GM21381 (cell line): ENCODE results near the gene NXPH2.
A peak's percentile ranks its signal among the peaks of the same experiment; 100 is the strongest.
"Not testable (repeated sequence)": the region's sequence is repeated elsewhere in the genome, so short reads cannot be mapped to it uniquely, and the experiment has no call there.

ENCODE experiments used
- ATAC-seq: cut with Tn5 transposase; IDR thresholded peaks from one replicate; pipeline ENCODE4 v1.9.1; 2021; ENCODE audit warnings: mild to moderate bottlenecking, moderate library complexity; ENCODE audit not compliant: unreplicated experiment

Gene NXPH2

DNA sequence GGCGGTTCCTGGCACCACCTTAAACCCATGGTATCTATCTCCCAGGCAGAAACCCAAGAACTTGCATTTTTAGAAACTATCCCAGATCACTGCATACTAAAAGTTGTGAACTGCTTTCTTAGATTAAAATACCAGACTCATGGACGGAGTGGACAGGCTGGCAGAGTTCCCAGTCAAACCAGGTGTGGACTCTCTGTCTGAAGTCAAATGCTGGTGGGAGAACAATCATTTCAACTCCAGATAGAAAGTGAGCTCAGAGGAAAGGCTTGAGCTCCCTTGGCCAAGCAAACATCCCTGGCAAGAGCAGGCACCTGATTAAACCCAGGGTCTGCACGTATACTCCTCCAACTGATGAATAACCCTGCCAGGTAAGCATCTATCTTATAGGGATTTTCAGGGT lies 19.5 kb downstream of the NXPH2 start:
- ATAC-seq = no peak

DNA sequence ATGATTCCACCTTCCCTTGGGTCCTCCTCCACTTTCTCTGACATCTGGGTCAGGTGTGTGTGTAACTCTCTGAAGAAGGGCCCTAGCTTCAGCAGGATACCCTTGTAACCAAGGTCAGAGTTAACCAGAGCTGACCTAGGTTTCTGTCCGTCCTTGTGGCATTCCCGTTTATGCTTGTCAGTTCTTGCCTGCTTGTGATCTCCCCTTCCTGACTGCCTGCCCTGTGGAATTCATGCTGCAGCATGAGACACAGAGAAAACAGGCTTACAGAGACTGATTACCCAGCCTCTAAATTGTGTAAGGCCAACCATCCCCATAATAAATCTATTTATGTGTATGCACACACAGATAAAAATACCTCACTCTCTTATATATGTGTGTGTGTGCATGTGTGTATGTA lies 22.8 kb downstream of the NXPH2 start:
- ATAC-seq = no peak

DNA sequence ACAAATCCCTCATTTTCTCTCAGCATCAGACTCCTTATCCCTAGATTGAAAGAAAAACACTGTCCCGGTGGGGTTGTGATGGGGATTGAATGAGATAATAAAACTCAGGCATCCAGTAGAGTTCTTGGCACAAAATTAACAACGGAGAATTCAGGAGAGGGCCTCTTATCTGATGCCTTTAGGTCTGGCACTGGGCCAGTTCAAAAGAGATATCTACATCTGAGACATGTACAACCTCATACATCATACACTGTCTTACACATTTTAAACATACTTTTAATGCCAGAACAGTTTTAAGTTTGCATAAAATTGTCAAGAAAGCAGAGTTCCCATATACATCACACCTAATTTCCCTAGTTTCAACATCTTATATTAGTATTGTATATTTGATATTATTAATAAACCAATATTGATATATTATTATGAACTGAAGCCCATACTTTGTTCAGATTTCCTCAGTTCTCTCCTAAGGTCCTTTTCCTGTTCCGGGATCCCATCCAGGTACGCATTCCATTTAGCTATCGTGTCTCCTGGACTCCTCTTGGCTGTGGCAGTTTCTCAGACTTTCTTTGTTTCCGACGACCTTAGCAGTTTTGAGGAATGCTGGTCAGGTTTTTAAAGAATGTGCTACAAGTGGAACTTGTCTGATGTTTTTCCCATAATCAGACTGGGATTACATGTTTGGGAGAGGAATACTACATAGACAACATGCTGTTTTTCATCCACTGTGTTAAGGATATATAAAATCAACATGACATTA lies 27.8 kb downstream of the NXPH2 start:
- ATAC-seq = no peak

DNA sequence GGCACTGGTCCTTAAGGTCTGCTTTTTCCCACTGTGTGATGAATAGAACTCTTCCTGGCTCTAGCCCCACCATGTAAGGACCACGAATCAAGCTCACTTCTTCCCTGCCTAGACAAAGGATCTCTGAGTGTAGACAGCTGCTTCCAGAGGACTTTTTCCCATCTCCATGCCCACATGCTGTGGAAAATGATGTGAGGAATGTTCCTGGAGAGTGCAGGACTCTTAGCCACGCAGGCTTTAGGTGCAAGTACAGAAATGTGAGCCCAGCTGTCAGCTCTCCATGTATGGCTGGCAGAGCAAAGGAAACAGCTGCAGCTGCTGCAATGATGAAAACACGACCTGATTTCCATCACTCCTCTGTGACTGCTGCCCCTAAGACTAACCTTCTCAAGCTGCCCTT lies 35.5 kb downstream of the NXPH2 start:
- no peak for ATAC-seq

DNA sequence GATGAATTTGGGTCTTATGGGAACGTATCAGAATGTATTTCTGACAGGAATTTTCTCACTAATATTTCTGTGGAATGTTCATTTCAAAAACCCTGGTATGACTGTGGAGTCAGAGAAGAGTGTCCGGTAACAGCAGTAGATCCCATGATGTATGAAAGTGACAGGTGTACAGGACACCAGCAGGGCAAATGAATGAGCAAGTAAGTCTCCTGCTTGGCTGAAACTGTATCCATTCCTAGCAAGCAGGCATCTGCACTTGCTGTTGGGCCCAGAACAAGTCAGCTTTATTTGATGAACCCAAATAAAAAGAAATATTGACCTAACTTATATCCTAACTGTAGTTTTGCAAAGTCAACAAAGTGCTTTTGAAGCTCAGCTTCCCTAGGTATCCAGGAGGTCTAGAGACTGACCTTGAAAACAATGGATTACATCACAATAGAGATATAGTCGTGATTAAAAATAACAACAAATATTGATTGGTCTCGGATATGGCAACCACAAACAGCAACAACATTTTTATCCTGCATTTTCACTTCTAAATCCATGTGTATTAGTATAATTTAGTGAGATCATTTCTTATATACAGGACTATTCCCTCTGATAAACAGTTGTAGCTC lies 37.6 kb downstream of the NXPH2 start:
- ATAC-seq = no peak

DNA sequence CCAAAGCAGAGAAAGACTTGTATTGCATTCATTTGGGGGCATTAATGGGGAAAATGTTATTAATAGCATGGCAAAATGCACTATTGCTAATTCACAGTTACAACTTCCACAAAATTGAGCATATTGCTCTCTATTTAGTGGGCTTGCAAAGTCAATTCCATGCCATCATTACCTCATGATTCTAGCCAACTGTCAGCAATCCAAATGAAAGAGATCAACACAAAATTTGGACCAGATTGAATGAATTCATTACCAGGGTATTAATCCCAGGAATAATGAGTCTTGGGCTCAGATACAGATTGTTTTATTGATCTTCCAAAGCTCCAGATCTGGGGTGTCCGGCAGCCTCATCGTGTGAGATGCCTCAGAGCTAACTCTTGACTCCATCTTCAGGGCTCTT lies 38.3 kb downstream of the NXPH2 start:
- ATAC-seq = no peak

DNA sequence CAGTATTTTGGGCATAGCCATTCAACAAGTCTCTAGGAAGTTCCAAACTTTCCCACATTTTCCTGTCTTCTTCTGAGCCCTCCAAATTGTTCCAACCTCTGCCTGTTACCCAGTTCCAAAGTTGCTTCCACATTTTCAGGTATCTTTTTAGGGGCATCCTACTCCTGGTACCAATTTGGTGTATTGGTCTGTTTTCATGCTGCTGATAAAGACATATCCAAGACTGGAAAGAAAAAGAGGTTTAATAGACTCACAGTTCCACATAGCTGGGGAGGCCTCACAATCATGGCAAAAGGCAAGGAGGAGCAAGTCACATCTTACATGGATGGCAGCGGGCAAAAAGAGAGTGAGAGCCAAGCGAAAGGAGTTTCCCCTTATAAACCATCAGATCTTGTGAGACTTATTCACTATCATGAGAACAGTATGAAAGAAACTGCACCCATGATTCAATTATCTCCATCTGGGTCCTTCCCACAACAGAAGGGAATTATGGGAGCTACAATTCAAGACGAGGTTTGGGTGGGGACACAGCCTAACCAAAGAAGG lies 43.1 kb downstream of the NXPH2 start:
- ATAC-seq = not testable (repeated sequence)

DNA sequence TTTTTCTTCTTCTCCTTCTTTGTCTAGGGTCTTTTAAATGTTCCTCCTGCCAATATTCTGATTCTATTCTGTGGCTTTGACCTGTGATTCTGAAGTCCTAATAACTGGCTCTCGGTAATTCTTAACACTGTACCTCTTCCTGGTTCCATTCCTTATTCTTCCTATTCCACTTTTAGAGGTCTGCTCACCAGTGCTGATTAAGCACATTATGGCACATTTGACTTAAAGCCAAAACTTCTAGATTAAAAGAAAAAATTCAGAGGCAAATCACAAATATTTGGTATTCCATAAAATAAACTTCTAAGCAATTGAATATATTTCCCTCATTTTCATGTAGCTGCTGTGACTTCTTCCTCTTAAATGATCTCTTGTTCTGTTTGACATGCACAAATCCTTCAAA lies 47.5 kb downstream of the NXPH2 start:
- ATAC-seq = no peak

DNA sequence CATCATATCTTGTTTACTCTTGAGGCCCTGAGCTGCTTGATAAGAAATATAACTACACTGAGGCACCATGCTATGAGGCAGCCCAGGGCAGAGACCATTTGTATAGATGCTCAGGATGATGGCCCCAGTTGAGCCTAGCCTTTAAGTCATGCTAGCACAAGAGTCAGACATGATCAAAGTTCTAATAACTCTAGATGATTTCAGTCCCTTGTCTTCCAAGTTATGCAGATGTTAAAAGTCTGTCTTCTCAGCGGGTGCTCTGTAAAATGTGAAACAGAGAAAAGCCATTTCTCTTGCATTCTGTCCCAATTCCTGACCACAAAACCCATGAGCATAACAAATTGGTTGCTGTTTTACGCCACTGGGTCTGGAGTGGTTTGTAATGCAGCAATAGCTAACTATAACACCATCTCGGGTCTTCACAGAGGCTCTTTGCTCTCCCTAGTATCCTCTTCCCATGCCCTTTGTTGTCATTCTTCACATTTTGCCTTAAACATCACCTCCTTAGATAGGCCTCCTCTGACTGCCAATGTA lies 49.6 kb downstream of the NXPH2 start:
- peak; percentile 55 for ATAC-seq

DNA sequence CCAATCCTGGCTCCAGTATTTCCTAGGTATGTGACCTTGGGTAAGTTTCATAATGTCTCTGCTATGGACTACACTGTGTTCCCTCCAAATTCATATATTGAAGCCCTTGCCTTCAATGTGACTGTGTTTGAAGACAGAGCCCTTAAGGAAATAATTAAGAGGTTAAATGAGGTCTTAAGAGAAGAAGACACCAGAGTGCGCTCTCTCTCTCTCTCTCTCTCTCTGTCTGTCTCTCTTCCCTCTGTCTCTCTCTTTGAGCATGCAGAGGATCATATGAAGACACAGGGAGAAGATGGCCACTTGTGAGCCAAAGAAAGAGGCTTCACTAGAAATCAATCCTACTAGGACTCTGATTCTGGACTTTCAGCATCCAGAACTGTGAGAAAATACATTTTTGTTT lies 52.2 kb downstream of the NXPH2 start:
- ATAC-seq = no peak

DNA sequence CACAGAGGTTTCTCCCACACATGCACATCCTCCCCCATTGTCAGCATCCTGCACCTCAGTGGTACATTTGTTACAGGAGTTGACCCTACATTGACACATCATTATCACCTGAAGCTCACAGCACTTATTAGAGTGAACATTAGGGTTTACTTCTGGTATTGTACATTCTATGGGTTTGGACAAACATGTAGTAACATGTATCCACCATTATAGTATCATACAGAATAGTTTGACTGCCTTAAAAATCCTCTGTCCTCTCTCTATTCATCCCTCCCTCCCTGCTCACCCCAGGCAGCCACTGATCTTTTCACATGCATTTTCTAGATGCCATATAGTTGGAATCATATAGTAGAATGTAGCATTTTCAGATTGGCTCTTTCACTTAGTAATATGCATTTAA lies 53.5 kb downstream of the NXPH2 start:
- ATAC-seq = no peak

DNA sequence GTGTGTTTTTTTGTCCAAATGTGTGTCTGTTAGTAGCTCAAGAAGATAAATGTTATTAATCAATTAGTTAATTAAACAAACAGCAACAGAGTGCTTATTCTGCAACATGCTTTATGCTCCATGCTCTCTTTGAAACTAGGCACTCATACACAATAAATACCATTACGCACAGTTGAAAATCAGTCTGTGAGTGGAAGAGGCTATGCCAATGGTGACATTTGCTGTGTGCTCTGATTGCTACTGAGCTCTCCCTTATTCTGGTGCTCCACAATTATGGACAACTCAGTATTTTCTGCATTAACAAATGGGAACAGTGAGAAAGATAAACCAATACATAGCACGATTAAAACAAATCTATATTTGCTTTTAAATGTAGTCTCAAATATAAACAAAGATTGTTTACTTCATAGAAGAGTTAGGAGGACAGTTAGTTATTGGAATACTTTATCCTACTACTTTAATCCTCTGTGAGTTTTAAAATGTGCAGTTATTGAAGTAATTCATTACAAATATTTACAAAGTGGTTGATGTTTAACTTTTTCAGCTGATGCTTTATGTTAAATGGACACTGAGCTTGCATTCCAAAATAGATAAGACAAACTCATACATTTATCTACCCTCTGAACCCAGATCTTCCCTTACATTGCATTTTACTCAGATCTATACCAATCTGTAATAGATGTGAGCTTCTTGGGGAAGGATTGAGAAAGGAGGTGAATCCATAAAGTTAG lies 55.3 kb downstream of the NXPH2 start:
- no peak for ATAC-seq

DNA sequence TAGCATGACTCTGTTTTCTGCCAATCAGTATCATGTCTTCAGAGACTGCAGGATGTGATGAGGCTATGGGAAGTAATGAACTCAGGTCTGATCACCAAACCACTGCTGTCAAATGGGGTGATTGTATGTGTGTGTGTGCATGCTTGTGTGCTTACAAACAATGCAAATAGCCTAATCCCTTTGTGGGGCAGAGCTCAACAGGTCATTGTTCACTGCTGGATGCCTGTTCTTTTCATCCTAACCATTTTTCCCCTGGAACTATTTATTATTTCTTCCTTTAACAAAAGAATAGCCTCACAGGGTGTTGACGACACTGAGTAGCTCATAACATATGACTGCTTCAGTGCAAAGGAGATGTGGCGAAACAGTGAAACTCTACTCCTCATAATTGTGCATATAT lies 55.9 kb downstream of the NXPH2 start:
- ATAC-seq = no peak

DNA sequence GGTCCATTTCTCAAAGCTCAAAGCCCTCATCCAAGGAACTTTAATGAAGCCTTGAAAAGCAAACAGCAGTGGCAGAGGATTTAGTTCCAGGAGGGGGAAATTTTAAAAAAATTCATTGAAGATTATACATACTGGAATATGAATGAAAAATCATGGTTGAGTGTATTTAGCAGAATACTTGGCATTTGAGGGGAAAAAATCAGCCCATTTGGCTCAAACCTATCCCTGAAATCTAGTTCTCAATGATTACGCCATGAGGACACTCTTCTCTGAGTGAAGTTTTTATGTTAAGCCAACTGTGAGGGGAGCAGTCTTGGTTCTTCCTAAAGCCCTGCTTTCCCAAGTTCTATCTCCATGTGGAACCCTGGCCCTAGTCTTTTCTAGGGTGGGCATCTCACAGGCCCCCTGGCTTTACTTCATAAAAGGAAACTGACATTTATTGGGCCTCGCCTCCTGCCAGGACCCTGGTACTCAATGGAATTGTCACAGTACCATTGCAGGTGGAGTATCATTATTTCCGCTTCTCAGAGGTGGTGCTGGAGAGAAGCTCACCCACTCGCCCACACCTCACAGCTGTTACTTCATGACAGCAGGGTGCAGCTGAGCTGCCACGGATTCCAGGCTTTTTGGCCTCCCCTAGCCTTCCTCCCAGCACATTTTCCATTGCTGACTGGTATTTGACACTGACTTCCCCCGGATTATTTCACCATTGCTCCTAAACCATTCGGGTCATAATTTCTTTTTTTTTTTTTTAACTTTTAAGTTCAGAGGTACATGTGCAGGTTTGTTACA lies 56.8 kb downstream of the NXPH2 start:
- no peak for ATAC-seq

DNA sequence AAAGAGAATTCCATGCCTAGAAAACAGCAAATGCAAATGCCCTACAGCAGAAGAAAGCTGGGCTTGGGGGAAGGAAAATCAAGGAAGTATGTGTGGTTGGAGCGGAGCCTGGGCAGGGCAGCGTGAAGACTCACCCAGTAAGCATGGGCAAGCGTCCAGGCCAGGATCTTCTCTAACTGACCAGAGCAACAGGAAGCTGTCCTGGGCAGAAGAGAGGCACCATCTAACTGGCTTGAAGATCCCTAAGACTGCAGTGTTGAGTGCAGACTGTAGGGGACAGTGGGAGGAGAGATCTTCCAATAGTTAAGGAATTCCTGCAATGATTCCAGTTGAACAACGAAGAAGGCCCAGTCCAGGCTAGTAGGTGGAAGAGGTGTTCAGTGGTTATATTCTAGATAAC lies 57.9 kb downstream of the NXPH2 start:
- no peak for ATAC-seq

DNA sequence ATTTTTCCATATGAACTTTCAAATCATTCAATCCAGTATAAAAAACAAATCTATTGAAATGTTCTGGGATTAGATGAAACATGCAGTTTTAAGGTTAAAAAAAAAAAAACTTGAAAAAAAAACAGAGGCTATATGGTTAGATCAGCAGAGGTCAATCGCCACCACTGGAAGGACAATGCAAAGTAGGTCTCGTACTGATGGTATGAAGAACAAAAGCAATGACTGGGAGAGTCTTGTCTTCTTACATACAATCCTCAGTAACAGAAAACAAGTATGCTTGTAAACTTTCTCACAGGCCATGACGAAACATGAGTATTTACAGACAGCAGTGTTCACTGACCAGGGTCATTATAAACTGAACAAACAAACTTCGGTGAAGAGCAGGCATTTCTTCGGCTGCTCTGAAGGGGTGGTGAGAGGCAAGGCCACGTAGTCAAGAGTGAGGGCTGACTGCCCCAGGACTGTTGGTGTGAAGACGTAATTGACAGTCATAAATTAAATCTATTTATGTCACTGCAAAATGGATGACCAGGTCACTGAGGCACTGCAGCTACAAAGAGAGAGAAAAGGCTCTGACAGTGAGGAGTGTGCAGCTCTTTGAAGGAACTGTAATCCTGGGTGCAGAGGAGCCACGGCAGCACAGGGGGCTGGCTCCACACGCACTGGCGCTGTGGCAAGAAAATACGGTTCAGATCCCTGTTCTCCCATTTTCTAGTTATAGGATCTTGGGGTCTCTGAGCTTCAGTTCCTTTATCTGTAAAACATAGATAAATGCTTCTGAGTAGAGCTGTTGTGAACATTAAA lies 60.0 kb downstream of the NXPH2 start:
- ATAC-seq = no peak

DNA sequence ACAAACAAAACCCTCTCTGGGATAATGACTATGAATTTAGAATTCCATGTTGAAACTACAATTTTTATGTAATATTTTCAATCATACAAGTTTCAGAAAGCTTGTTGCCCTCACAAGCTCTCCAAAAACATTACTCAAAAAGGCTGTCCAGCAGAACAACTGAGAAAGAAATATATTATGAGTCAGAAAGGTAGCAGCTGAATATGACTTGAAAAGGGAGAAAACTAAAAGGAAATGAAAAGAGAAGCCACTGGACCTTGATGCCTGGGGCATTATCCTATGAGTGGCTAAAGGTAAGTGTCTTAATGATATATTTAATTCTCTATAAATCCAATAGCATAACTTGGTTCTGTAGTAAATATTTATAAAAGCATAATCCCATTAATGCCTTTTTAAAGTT lies 61.8 kb downstream of the NXPH2 start:
- peak; percentile 55 for ATAC-seq

DNA sequence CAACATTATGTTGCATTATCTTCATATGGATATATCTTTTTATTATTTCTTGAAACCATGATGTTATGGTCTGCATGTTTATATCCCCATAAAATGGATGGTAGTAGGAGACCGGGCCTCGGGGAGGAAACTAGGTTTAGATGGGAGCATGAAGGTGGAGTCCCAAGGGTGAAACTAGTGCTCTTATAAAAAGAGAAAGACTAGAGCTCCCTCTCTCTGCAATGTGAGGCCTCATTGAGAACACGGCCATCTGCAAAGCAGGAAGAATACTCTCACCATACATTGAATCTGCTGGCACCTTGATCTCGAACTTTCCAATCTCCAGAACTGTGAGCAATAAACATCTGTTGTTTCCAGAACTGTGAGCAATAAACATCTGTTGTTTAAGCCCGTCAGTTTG lies 64.0 kb downstream of the NXPH2 start:
- ATAC-seq = no peak

DNA sequence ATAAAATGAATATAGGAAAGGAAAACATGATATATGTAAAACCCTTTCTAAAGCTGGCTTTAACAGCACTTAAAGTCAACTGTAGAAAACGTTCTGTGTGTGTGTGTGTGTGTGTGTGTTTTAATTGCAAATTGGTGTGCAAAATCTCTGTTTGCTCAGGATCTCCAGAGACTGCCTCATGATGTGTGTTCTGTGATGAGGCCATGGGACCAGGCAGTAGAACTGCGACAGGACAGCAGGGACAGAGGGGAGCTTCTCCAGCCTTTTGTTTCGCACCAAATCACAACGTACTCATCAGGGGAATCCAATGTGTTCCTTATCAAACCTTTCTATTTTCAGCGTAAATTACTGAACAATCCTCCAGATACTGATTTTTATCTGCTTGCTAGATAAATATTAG lies 66.7 kb downstream of the NXPH2 start:
- no peak for ATAC-seq

DNA sequence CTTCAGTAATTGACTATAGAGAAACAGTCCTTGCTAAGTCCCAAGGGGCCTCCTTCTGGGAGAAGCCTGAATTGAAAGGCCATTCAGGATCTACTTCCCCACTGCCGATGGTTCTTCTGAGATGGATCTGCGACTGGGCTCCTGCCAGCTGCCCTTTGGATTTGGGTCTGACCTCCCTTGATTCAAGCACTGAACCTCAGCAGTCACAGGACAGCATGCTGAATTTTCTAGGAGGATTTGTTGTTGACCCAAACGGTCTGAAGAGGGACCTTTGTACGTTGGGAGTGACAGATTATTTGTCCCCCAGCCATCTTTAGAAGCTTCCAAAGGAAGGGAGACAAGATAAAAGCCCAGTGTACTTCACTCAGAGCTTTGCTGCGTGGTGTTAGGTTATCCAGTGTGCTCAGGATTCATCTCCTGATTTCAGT lies 67.1 kb downstream of the NXPH2 start:
- ATAC-seq = no peak
